Lower leg skin (tissue), 3 donors: ENCODE results near the gene KLHL21.
A peak's percentile ranks its signal among the peaks of the same experiment; 100 is the strongest.

ENCODE experiments used
- CTCF ChIP-seq, 3 donors: fragments of 450-650 bp; IDR thresholded peaks; one replicate each; pipeline ENCODE4 v1.5.1; 2016; ENCODE audit warnings: antibody characterized with exemption in 3 of 3, mild to moderate bottlenecking in 3 of 3, moderate library complexity in 2 of 3
- POLR2A ChIP-seq, 2 donors: fragments of 450-650 bp; IDR thresholded peaks; one replicate each; pipeline ENCODE4 v1.6.1; 2016 to 2017; ENCODE audit warnings: antibody characterized with exemption in 2 of 2, mild to moderate bottlenecking in 1 of 2, moderate library complexity in 1 of 2

GRCh38 chr1:6579374-6580118, 23.1 kb downstream of the KLHL21 start, which contains the start of gene ZBTB48:
- TF ChIP-seq CTCF (IDR thresholded peaks at IDR 0.05) (no peak), POLR2A (IDR thresholded peaks at IDR 0.05) (peak in 1 of 2 donors; percentile 61)
